Brain pericyte (primary cell): ENCODE results near the gene TNFRSF13B.
"Not testable (repeated sequence)": the region's sequence is repeated elsewhere in the genome, so short reads cannot be mapped to it uniquely, and the experiment has no call there.

Source experiments
- DNase-seq: peaks from one replicate; pipeline ENCODE4 v3.0.0-alpha.2; 2012; ENCODE audit warnings: low read depth, low spot score

The TNFRSF13B gene

DNA sequence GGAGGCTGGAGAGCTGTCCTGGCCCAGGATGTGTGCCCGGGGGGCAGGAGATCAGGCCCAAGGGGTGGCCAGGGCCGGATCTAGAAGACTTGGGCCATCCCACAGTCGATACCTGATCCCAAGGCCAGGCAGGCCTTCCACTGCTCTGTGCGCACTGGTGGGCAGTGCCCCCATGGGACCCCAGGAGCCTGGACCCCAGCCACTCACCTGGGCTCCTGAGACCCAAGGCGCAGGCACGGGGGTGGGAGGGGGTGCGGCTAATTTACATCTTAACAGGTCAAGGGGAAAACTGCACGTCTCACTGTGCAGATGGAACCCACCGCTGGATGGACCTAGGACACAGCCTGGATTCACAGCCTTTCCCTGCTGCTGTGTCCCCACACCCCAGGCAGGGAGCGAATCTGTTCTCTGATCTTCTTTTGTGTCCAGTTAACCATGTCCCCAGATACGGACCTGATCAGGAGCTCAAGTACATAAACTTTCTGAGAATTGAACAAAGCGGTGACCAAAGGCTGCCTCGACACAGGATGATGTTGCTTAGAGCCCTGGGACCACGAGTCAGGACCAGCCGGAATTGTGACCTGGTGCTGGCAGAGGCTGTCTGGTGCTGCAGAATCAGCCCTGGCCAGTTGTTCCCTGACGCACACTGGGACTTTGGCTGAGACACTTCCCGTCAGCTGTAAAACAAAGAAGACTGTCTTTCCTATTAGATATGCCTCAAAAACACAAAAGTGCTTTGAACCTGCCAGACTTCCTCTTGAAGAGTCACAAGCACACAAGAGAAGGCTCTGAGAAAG is 60.6 kb downstream of the TNFRSF13B start:
- no peak for DNase-seq

GRCh38 chr17:16910341-16910740 is 61.6 kb downstream of the TNFRSF13B start:
- no peak for DNase-seq

DNA sequence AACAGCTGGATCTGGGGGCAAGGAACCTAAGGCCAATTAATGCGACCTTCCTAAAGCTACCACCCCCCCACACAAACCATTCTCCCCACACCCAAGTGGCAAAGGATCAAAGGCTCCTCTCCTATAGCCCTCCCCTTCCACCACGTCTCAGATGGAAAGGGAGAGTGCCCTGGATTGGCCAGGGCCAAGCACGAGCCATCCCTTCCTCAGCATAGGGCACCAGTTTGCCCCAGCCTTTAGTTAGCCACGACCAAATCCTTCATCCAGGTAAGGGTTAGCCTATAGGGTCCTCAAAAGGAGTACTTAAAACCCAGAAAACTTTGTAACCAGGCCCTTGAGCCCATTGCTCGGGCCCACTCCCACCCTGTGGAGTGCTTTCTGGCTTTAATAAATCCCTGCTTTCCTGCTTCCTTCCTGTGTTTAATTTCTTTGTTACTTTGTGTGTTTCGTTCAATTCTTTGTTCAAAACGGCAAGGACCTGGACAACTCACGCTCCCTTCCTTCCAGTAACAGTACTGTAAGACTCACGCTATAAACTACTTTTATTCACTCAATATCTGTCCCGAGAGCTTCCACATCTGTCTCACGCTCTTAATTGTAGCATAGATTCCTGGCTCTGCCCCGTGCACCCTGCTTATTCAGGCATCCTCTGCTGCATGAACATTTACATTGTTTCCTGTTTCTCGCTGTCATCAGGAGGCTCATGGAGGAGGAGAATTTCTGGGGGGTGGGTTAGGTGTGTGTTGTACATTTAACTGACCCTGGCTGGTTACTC is 62.3 kb downstream of the TNFRSF13B start:
- DNase-seq: no peak

- DNase-seq: no peak
Observed at GRCh38 chr17:16908273-16908672, 63.6 kb downstream of the TNFRSF13B start.

DNA sequence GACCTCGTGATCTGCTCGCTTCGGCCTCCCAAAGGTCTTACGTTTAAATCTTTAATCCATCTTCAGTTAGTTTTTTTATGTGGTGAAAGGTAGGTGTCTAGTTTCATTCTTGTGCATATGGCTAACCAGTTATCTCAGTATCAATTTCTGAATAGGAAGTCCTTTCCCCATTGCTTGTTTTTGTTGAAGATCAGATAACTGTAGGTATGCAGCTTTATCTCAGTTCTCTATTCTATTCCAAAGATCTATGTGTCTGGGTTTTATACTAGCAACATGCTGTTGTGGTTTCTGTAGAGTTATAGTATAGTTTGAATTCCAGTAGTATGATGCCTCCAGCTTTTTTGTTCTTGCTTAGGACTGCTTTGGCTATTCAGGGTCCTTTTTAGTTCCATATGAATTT is 65.2 kb downstream of the TNFRSF13B start:
- DNase-seq: no peak

DNA sequence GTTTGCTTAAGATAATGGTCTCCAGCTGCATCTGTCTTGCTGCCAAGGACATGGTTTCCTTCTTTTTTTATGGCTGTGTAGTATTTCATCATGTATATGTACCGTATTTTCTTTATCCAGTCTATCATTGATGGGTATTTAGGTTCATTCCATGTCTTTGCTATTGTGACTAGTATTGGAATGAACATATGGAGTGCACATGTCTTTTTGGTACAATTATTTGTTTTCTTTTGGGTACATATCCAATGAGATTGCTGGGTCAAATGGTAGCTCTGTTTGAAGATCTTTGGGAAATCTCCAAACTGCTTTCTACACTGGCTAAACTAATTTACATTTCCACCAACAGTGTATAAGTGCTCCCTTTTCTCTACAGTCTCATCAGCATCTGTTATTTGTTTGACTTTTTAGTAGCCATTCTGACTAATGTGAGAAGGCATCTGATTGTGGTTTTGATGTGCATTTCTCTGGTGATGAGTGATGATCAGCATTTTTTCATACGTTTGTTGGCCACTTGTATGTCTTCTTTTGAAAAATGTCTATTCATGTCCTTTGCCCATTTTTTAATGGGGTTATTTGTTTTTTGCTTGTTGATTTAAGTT is 66.2 kb downstream of the TNFRSF13B start:
- DNase-seq: no peak

- DNase-seq: not testable (repeated sequence)
Observed at GRCh38 chr17:16903070-16903469, 68.8 kb downstream of the TNFRSF13B start.

- no peak for DNase-seq
Observed at GRCh38 chr17:16900288-16900882, 71.5 kb downstream of the TNFRSF13B start.

- DNase-seq: not testable (repeated sequence)
Observed at GRCh38 chr17:16897211-16897896, 74.6 kb downstream of the TNFRSF13B start.

DNA sequence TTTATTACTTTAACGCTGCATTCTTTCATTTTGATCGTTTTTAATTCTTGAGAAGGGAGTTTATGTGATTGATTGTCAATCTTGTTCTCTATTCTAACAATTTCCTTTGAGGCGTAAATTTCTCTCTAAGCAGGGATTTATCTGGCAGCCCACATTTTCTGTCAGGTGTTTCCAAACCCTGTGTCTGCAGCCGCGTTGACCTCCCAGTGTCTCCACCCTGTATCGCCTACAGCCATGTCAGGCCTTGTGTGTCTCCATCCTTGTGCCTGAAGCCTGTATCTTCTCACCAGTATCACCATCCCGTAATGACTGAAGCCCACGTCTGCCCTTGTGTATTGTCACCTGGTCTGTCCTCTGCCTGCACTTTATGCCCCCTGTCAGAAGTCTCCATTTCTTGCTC is 75.7 kb downstream of the TNFRSF13B start:
- not testable (repeated sequence) for DNase-seq

DNA sequence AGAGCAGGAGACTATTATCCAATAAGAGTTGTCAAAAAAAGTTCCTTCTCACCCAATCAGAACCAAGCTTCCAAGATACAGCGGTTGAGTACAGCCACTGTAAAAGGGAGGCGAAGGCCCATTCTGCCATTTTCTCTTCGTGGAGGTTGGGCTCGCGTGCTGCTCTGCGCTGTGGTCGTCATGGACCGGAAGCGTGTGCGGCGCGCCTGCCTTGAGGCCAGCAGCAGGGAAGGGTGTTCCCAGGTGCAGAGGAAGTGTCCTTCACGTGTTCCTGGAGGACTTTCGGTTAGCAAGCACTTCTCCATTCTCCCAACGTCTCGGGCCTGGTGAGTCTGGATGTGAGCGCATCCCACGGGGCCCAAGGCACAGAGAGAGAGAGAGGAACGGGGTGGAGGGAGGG is 78.4 kb downstream of the TNFRSF13B start:
- not testable (repeated sequence) for DNase-seq

- not testable (repeated sequence) for DNase-seq
Observed at GRCh38 chr17:16892876-16893454, 79.0 kb downstream of the TNFRSF13B start.

DNA sequence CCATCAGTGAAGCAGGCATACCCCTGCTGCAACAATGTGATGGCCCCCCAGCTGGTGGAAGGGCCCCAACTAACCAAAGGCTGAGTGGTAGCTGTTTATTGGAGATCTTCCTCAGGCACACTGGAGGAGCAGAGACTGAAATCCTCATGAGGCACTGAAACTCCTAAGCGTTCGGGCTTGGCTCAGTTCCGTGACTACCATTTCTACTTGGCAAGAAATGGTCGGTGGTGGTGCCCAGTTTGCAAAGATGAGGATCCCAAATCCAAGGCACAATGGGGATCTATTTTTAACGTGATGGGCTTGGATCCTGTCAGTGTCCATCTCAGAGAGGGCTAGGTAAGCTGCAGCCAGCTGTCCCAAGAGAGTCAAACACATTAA is 82.8 kb downstream of the TNFRSF13B start:
- no peak for DNase-seq
